NCI-H82 (cell line): ENCODE results near the gene CDV3.
A peak's percentile ranks its signal among the peaks of the same experiment; 100 is the strongest.

Experiments
- DNase-seq: peaks from one replicate; lab custom pipeline; 2025; lab: John Stamatoyannopoulos, UW

Gene CDV3

DNA sequence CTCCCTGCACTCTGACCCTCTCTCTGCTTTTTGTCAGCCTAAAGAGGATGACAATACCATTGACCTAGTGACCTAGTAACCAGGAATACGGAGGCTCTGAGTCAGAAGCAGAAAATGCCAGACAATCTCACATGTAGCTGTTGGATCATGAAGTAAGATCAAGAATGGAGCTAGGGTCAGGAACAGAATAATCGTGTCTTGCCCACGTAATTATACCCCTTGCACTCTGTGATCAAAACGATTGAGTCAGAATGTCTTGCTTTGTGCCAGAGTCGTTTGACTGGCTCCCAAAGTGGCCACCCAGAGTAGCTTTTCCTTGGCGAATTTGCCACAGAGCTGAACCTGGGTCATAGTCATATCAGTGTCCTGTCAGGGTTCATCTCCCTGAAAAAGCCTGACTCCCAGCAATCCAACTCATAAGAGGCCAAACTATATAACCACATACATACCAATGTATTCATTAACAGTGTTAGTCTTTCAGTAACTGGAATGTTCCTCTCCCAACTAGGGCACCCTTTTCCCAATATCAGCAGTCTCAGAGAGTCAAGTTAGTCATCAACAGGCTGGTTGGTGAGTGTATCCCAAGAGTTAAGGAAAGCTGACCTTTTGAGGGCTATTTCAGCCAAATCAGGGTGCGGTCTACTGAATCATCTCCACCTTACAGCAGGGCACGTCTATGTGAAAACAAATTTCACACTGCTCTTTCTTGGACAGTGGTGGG lies 5.0 kb upstream of the CDV3 start:
- no peak for DNase-seq

DNA sequence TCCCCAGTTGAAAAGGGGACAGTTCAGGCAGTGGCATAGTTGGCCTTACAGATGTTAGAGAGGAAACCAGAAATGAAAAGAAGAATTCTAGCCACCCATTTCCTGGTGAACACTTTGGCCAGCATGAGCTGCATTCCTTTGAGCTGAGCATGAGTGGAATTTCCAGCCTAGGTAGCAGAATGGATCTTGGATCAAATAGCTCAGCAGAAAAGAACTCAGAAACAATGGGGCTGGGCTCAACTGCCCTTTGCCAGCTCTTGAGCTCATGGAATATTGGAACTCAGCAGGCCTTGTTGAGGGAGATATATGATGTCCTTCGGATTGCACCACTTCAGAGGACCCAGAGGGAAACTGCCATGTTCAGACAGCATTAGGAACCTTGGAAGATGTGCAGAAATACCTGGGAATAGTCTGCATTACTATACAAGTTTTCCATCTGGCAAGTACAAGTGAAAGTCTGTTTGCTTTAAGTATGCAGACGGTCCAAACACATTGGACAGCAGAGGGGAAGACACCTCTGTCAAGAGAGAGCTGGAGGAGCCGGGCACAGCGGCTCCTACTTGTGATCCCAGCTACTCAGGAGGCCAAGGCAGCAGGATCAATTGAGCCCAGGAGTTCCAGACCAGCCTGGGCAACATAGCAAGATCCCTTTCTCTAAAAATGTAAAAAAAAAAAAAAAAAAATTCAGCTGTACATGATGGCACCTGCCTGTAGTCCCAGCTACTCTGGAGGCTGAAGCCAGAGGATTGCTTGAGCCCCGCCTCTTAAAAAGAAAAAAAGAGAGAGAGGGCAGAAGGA lies 3.1 kb upstream of the CDV3 start:
- no peak for DNase-seq

DNA sequence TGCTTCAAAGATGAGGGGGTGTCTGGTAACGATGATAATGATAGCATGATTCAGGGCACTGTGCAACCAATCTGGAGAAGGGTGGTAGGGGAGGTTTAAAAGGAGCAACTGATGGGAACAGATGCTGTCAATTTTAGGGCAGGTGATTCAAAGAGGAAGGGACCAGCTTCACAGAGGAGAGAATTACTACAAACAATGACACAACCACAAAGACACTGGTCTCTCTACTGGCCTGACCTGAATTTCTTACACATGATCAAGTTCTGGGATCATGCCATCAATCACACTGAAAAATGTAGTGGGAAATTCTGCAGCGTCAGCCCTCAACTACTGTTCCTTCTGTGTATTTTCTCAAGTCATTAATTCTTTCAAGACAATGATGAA lies 2.6 kb upstream of the CDV3 start:
- no peak for DNase-seq

DNA sequence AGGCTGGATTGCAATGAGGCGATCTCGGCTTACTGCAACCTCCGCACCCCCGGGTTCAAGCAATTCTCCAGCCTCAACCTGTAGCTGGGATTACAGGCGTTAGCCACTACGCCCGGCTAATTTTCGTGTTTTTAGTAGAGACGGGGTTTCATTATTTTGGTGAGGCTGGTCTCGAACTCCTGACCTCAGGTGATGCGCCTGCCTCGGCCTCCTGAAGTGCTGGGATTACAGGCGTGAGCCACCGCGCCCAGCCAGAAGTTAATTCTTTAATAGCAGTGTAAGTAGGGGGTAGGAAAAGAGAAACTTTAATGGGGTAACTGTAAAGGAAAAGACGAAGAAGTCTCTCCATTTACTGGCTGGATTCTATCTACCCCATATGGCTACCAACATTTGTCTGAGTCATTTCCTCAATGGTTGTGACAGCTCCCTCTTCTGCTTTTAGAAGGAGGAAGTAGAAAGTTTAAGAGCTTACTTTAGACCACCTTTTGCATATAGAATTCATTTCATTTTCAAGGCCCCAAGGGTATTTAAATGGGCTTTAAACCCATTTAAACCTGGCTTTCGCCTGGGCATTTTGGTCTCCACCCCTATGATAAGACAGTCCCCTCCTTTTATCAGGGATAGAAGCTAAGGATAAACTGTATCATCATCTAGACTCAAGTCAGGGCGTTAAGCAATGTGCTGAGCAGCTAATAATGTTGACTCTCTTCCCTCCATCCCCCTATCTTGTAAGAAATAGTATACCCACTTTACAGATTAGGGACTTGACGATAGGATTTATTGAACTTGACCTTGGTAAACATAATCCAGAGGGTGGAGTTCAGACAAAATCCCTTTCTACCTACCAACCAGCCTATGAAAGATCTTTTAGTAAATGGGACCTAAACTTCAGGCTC lies 1.1 kb upstream of the CDV3 start:
- no peak for DNase-seq

DNA sequence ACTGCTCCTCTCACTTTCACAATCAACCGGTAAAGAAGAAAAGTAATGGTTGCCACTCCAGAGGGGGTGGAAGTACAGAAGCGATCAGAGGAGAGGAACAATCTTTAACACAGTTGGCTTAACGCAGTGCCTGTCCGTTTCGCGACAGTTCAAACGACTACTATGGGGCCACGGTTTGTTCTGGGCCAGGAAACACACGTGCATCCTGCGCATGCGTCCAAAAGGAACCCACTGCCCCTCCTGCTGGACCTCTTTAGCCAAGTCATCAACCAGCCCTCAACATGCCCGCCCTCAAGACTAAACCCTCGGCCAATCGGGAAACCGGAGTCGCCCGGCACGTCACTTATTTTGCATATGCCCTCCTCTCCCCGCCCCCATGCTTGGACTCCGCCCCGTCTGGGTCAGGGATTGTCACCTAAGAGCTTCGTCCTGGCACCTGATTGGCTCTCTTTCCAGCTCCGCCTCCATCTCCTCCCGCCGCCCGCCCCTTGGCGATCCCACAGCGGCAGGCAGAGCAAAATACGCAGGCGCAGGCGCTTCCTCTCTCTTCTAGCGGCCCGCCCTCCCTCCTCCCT lies 345 bp upstream of the CDV3 start:
- DNase-seq, result no peak

DNA sequence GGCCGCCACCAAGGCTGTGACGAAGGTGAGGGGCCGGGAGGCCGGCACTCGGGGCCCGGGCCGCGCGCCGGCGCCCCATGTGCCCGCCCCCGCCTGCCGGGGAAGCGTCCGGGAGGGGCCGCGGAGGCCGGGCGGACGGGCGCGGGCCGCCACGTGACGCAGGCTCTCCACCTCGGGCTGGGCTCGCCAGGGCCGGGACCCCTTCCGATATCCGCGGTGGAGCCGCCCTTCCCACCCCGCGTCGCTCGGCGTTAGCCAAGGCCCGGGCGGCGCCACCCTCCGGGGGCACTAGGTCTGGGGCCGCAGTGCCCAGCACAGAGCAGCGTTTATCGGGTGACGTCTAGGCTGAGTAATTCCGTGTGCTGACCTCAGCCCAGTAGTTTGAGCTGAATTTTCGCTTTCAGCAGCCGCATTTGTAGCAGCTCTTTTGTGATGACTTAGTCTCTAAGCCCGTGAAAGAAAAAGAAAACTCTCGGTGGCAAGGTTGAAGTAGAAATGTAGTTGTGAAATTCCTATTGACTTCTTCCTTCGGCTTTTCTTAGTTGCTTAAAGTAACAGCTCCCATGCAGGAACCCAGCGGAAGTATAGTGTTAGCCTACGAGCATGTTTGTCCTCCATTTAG lies 885 bp downstream of the CDV3 start:
- DNase-seq, result no peak

DNA sequence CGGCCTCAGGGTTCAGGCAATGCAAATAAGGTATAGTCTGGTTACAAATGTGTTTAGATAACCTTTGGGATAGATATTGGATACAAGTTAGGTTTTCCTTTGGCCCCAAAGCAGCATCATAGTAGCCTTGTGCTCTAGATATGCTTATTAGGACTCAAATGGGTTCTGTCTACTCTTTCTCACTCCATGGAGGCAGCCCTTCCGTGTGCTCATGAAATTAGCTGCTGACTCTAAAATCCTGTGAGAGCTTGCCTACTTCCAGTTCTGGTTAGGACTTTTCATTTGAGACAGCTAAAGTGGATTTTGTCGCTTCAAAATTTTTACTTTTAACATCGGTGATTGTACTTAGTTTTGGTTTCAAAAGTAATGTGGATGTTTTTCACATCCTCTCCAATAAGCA lies 1.6 kb downstream of the CDV3 start:
- no peak for DNase-seq

DNA sequence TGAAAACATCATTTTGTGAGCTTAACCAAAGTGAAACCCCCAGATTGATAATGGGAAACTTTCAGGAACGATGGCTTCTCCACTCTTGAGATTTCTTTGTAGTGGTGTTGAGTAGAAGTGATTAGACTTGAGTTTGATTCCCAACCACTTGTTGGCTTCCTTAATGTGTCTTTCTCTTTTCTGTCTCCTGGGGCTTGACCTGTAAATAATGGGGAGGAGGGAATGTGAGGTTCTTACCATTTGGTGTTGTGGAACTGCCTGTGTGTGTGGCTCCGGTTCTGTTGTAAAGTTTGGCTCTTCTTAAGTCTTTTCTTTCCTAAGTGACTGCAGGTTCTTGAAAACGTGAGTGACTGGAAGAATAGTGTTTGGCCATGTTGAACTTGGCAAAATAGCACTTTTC lies 2.7 kb downstream of the CDV3 start:
- DNase-seq, result no peak

DNA sequence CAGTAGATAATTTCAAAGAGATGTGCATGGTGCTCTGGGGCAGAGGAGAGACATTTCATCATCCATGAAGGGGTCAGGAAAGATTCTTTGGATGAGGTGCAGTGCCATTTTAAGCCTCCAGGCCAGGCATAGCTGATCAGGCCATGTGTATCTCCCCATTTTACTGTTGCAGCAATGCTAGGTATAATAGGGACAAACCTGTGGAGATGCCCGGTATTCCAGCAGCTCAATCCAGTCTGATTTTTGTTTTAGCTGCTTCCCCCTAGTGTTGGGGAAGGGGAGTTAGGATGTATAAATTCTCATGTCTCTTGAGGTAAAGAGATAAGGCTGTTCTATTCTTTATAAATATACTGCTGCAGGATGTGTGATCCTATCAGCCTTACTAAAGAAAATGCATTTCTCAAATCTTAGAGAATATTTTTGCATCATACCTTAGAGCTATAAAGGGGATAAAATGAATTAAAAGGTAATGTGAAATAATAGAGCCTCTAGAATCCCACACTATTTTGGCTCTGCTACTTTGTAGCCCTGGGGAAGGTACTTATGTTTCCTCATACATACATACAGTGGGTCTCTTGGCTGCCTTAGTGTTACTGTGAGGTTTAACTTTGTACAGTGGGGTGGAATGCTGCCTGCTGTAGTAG lies 5.2 kb downstream of the CDV3 start:
- no peak for DNase-seq

DNA sequence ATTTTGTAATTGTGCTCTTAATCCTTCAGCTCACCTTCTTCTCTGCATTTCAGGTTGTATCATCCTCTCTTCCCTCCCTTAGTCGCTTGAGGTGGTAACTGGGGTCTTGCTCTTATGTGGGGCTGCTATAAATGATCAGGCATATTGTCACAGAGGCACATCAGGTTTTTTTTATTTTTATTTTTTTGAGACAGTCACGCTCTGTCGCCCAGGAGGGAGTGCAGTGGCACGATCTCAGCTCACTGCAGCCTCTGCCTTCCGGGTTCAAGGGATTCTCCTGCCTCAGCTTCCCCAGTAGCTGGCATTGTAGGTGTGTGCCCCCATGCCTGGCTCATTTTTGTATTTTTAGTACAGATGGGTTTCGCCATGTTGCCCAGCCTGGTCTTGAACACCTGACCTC lies 9.9 kb downstream of the CDV3 start:
- DNase-seq, result no peak

DNA sequence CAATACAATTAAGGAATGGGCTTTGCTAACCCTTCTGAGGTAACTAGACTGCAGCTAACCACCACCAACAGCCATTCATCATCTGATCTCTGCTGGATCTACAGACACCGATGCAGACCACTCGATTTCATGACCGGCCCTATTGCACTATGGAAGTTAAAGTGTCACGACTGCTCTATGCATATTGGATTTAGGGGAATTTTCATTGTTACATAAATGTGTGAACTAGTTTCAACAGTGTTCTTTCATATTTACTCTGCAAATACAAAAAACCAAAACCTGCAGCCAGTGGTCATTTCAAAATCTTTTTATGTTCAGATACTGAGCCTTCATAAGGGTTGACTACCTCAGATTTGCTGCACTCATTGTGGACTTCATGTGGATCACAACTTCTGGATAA lies 14.5 kb downstream of the CDV3 start:
- no peak for DNase-seq

DNA sequence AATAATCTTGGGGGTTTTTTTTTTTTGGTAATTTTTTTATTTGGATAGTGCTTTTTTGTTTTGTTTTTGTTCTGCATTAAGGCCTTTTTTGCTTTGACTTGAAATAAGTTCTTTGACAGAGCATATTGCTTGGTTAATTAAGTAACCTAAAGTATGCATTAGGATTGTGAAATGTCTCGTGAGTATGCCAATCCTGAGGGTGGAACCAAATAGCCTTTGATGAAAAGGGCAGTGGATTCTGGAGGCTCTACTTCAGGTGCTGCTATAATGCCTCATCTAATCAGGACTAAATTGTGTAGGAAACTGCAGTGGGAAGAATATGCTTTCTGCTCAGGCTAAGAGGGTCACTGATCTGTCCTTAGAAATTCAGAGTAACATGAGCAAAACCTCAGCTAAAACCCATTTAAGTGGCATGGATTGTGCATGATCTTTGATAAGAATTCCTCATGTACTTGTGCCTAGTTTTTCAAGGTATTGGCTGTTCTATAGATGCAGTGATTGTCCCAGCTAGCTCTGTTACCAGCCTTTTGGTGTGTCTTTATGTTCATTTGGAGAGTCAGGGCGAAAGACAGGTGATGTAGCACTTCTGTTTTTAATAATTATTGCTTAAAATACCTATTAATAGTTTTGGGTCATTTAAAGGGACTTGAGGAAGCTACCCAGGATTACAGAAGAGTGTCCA lies 15.4 kb downstream of the CDV3 start:
- no peak for DNase-seq

DNA sequence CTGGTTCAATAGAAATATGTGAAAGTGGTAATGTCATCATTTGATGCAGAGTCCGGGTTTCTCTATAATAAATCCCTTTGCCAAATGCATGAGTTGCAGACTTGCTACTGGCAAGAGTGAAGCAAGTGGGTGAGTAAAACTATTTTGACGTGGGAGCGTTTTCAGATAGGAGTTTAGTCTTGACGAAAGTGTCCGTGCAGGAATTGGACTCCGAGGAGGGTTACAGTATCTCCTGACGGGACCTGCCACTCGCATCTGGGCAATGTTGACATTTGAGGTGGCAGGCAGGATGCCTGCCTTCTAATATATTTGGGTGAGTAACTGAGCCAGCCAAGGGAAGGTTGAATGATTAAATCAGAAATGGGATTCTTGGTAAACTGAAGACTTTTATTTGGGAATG lies 16.0 kb downstream of the CDV3 start:
- no peak for DNase-seq

DNA sequence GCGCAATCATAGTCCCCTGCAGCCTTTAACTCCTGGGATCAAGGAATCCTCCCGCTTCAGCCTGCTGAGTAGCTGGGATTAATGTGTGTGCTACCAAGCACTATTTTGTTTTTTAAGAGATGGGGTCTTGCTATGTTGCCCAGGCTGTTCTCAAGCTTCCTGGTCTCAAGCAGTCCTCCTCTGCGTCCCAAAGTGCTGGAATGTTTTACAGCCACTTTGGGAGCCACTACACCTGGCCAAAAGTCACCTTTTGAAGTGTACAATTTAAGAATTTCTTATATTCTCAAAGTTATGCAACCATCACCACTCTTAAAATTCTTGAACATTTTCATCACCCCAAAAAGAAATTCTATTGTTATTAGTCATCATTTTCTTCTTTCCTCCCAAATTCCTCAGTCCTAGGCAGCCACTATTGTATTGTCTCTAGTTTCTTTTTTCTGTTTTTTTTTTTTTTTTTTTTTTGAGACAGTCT lies 17.8 kb downstream of the CDV3 start:
- DNase-seq, result peak; percentile 11

DNA sequence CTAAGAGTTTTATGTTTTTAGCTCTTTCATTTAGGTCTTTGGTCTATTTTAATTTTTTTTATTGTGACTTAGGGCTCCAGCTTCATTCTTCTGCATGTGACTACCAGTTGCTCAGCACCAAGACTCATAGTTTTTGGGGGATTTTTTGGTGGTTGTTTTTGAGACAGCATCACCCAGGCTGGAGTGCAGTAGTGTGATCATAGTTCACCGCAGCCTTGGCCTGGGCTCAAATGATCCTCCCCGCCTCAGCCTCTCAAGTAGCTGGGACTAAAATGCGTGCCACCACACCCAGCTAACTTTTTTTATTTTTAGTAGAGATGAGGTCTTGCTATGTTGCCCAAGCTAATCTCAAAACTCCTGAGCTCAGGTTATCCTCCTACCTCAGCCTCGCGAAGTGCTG lies 19.4 kb downstream of the CDV3 start:
- DNase-seq, result no peak

DNA sequence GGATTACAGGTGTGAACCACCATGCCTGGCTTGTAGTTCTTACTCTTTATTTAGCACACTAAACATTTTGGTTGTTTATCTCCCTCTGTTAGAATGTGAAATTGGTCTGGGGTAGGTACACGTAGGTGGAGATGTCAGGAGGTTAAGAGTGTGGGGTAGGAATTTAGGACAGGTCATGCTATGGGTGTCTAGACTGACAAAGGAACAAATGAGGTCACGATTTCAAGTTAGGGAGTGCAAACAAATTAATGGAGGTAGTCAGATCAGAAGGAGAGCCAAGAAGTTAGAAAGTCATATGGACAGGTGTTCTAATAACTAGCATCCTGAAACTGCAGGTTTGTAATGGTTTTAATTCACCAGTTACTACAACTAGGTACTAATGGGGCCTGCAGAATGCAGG lies 19.8 kb downstream of the CDV3 start:
- no peak for DNase-seq

DNA sequence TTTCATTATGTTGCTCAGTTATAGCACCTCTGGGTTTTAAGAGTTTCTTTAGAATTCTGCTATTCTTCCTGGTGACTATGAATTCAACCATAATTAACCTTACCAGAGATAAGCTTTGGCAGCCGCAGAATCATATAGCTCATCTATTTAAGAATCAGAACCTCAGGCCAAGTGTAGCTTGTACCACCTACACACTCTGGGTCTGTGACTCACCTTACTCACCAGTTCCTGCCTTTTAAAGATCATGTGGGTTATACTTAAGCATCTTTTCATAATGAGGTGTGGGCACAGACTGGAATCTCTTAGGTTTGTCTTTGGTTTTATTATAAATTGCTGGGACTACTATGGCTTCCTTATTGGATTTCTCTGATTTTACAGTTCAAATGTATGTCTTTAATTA lies 21.9 kb downstream of the CDV3 start:
- DNase-seq, result no peak

DNA sequence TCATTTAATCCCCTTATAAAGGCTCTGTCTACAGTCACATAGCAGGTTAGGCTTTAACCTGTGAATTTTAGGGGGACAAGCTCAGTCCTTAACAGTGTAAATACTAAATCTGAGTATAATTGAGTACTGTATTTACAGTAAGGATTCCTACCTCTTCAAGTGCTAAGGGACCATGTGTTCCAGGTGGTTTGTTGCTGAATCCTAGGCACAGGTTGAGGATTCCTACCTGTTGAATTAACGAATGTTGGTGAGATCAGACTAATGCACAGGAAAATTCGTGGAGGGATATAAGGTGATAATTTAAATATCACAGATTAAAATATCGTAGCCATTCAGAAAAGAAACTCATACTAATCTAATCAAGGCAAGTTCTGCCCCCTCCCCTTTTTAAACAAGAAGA lies 24.9 kb downstream of the CDV3 start:
- no peak for DNase-seq

DNA sequence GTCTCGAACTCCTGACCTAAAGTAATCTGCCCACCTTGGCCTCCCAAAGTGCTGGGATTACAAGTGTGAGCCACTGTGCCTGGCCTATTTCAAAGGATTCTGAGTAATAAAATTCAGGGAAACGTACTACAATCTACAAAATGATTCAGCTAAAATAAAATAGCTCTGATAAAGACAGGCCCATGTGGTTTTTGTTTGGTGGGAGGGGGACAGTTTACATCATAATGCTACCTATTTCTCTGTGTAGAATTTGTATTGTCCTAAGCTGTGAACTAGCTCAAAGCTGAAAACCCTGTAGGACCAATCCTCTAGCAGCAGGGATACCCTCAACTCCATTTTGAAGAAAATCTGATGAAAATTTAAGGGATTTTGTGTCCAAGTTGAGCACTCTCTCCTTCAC lies 25.8 kb downstream of the CDV3 start:
- DNase-seq, result no peak

DNA sequence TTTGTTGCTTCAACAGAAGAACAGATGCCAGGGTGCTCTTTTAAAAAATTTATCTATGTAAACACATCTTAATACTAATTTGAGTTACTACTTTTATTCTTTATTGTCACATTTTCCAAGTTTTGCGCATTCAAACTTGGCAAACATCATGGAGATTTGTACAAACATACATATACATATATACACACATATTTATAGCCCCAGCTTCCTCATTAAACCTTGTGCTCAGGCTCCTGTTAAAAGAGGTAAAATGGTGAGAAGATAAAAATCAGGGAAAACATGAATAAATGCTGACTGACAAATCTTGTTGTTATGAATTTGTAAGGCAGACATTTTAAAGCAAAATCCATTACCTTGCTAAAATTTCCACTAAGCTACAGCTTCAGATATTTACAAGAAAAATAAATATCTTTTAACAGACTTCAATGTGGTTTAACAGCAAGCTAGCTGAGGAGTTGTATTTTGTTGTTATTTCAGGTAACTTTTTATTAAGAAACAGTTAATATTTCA lies 27.1 kb downstream of the CDV3 start:
- DNase-seq, result no peak

DNA sequence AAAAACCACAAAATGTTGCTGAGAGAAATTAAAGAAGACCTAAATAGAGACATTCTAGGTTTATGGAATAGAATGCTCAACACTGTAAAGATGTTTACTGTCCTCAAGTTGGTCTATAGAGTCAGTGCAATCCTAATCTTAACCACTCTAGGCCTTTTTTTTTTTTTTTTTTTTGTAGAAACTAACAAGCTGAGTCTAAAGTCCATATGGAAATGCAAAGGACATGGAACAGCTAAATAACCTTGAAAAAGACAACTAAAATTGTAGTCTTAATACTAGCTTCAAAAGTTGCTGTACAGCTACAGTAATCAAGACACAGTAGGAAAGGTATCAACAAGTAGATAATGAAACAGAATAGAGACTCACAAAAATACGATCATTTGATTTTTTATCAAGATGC lies 32.9 kb downstream of the CDV3 start:
- no peak for DNase-seq
